Activated CD8-positive, alpha-beta memory T cell treated with anti-CD3 and anti-CD28 coated beads, Interleukin-2, amount 50 U/mL, for 4 hours (primary cell): ENCODE measurements around the gene EXOC4.
"Not testable (repeated sequence)": the region's sequence is repeated elsewhere in the genome, so short reads cannot be mapped to it uniquely, and the experiment has no call there.

Experiments used
- DNase-seq: peaks from one replicate; pipeline ENCODE4 v3.0.0-alpha.2; 2020

The EXOC4 gene

DNA sequence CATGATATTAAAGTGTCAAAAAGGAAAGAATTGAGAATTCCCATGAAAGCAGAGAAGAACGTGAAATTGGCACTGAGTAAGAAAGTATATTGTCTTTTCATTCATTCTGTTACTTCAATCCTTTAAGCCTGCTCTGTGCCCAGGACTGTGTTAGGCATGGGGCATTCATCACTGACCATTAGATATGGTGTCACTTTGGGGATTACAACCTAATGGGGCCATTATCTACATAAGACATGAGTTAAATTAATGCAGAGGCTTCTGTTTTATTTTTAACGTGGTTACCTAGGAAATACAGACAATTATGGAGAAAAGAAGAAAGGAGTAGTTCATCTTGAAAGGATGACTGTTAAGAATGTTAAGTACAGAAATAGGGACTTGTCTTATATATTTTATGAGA lies 710.8 kb downstream of the EXOC4 start:
- DNase-seq, result no peak

DNA sequence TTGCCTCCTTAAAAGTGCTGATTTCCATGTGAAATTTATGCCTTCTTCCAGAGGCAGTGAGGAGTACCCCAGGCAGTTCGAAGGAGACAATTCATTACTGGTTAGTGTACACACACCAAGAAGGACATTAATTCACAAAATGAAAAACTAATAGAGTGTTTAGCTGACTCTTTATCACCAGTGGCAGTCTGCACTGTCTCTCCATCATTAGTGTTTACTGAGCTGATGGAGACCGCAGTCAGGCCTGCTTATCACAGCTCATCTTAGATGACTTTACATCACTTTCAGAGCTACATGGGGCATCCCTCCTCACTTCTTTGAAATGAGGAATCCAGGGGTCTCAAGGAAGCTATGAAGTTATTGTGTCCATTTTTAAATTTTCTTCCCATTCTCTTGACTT lies 718.7 kb downstream of the EXOC4 start:
- DNase-seq, result no peak

DNA sequence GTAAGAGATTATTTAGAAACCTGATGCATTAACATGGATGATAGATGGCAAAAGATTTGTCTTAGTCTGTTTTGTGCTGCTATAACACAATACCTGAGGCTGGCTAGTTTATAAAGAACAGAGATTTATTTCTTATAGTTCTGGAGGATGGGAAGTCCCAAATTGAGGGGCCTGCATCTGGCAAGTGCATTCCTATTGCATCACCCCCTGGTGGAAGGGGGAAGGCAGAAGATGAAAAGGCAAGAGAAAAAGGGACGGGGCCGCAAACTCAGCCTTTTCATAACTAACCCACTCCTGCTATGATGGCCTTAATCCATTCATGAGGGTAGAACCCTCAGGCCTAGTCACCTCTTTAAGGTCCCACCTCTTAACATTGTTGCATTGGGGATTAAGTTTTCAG lies 720.8 kb downstream of the EXOC4 start:
- no peak for DNase-seq

DNA sequence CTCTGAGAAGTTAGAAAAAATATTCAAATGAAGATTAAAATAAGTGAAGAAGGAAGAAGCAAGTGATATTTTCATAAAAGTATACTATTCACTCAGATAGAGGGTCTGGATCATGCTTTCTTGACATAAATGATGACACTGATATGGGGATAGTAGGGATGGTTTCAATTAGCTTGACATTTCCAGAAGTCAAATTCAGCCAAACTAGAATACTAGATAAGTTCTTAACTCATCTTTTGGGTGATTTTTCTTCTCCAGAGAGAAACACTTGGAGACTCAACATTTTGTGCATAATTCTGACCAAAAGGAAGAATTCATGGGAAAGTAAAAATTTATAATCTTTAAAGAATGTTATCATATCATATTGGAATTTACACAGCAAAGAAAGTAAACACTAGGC lies 722.3 kb downstream of the EXOC4 start:
- no peak for DNase-seq

DNA sequence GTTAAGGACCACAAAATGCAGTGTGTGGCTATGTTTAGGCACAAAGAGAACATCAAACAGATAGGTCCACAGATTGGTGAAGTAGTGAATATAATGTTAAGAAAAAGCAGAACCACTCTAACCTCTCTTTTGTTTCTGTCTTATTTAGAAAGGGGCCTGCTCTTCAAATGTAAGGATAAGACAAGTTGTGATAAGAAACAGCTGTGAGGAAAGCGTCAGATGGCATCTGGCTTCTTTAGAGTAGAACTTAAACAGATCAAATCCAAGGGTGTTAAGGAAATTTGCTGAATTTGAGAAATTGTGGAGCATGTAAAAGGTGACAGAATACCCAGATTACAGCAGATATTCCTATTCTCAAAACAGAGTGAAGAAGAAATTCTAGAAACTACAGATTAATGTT lies 723.3 kb downstream of the EXOC4 start:
- DNase-seq, result no peak

DNA sequence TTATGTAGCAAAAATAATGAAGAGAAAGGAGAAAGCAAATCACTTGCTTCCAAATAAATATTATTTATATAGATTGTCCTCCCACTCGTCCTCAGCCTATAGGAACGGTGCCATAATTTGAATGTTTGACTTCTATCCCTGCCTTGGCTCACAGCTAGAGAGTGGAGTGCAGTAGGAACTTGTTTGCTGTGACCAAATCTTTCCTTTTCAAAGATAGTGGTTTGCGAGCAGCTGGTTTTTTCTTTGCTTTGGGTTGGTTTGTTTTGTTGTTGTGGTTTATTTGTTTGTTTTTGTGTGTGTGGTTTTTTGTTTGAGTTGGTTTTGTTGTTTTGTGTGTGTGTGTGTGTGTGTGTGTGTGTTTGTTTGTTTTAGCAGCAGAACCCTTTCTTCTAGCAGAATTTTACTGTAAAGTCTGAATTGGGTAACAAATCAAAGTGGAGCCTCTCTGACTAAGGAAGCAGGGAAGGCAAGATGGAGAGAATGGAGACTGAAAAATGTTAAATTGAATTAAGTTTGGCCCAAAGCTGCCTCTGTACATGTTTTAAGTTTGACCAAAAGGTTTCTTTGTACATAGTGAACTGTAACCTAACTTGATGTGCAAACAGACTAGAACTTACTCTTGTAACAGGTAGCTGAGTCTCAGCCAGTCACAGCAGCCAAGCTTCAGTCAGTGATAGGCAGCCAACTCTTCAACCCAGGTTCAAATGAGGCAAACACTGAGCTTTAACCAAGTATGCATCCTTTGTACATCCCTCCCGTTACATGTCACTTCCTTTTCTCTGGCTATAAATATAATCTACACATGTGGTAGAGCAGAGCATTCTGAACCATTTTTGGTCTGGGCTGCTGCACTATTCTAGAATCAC lies 724.8 kb downstream of the EXOC4 start:
- no peak for DNase-seq

DNA sequence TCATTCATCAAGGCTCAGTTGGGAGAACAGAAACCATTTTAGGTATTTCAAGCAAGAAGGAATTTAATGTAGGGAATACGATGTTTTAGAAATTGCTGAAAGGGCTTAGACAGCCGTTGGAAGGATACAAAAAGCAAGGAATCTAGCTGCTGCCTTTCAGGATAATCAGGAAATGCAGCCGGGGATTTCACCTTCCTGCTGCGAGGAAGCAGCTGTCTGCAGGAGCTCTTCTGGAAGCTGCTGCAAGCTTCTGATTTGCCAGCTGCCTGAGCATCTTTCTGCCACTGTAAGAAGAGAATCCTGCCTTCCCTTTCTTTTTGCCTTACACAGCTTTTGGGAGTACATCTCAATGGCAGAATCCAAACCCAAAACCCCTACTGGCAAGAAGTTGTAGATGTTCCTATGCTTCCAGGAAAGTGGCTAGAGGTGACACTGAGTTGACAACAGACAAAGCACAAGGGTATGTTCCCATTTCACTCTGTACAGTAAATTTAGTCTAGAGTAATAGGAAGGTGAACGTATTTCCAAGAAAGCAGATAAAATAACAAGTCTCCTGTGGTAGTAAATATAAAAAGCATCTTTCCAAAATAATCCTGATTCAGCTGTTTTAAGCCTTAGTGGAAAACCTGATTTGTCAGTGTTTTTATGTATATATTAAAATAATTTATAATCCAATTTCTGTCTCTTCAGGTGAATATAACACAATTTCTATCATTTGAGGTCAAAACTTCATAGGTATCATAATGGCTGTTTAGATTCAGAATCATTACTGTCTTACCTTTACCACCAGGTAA lies 725.8 kb downstream of the EXOC4 start:
- DNase-seq, result no peak

DNA sequence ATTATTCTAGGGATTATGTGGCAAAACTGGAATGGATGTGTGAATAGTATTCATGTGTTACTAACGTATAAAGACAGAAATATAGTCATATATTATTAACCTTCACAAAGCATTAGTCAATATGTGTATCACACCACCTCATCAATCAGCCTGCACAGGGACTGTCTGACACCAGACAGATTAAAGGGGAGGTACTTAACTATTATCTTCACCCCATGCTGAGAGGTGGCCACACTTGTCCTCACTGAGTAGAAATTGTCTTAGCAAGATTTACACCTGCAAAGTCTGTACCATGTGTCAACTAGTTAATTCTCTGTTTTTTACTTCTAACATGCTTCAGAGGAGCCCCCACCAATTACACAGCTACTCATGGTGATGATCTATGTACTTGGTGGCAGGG lies 727.9 kb downstream of the EXOC4 start:
- no peak for DNase-seq

DNA sequence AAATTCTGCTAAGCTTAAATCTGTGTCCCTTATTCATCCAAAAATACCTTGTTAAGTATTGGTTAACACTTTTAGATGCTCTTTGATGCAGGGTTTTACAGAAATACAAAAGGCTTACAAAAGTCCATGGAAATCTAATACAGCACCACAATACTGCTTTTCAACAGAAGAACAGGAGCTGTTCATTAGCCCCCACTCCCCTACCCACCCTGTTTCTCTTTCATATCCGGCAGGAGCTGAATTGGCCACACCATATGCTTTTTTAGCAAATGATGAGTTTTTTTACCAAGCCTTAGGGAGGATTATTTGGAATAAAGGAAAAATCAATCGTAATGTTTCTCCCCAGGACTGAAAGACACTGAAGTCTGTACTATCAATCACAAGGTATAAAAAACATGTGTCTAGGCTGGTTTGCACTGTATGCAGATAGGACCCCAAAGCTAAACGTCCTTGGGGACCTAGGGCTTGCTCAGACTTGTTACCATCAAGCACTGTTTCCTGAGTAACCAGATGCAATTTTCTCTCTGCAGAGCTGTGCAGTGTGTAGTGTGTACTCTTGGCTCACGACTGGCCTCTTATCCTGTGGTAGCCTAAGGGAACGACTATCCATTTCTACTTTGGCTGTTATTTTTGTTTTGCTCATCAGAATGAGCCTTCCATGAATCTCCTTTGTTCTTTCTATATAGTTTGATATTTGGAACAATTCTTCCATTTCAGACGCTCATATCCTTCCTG lies 731.0 kb downstream of the EXOC4 start:
- DNase-seq, result no peak

DNA sequence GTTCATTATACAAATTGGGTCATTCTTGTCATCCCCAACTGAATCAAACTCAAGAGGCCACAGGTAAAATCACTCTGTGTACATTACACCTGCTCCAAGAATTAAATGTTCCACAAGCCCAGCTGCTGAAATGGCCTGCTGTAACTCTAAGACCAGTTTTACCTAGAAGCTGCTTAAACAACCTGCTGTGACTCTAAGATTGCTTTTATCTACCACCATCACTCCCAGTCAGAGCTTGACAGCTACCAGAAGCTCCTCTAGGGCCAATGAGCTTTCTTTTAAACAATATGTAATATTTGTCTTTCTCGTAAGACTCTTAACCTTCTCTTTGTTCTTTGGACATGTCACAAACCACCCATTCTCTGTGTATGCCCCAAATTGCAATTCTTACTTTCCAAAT lies 732.4 kb downstream of the EXOC4 start:
- DNase-seq, result no peak

DNA sequence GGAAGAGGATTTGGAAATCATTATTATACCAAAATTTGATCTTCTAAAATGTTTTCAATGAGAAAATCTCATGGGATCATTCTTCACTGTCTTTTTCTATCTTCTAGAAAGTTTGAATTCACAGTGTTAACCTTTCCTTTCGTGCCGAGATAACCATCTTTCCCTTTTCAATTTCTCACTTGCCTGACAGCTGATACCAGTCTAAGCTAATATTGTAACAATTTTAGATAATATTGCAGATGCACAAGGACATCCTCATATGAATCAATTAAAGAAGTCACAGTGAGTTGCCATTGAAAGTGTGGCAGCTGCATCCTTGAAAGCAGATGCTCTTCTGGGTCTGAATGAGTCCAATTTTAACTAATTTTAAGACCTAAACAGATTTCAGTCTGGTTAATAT lies 734.7 kb downstream of the EXOC4 start:
- DNase-seq, result no peak

DNA sequence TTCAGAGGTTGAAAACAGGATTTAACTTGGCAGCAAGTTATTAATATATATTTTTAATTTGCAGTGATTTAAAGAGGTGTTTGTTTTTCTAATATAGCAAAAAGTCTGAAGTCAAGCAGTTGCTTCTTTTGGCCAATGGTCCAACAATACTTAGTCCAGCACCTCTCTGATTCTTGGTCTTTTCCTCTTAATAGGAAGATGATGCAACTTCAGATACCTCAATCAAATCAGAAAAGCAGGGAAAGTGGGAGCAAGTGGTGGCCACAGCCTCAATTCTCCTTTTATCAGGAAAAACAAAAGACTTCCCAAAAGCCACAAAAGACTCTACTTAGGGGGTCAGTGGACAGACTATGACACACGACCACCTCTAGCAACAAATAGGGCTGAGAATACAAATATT lies 740.7 kb downstream of the EXOC4 start:
- DNase-seq, result no peak

DNA sequence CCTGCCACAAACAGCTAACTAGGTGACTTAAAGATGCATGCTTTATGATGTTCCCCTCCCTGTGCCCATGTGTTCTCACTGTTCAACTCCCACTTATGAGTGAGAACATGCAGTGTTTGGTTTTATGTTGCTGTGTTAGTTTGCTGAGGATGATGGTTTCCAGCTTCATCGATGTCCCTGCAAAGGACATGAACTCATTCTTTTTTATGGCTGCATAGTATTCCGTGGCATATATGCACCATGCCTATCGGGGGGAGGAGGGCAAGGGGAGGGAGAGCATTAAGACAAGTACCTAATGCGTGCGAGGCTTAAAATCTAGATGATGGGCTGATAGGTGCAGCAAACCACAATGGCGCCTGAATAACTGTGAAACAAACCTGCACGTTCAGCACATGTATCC lies 741.2 kb downstream of the EXOC4 start:
- DNase-seq, result not testable (repeated sequence)

DNA sequence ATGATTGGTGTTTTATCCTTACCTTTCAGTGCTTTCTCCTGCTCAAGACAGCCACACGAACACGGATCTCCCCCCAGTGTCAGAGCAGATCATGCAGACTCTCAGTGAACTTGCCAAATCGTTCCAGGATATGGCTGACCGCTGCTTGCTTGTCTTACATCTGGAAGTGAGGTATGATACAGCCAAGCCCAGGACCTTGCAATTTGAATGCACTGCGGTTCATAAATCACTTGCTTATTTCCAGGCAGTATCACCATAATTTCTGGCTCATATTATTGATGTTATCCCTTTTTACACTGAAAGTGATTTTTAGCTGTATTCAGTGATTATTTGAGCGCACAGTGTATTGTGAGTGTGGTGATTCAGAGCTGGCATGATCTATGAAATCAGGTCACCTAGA lies 744.6 kb downstream of the EXOC4 start:
- DNase-seq, result no peak

DNA sequence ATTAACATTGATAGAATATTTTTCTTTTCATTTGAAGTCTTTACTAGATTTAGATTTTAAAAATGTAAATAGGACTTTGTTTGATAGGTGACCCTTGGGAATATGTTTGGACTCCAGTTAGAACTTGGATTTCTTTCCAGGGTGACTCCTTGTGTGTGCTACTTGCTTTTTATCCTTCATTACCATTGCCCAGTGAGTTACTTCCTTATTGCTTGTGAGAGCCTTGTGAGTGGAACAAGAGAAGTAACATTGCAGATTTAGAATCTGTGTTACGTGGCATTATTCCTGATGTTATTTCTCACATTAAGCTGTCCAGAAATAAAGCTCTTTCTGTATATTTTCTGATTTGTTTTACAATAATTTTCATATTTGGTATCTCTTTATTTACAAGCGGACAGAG lies 746.3 kb downstream of the EXOC4 start:
- DNase-seq, result no peak

DNA sequence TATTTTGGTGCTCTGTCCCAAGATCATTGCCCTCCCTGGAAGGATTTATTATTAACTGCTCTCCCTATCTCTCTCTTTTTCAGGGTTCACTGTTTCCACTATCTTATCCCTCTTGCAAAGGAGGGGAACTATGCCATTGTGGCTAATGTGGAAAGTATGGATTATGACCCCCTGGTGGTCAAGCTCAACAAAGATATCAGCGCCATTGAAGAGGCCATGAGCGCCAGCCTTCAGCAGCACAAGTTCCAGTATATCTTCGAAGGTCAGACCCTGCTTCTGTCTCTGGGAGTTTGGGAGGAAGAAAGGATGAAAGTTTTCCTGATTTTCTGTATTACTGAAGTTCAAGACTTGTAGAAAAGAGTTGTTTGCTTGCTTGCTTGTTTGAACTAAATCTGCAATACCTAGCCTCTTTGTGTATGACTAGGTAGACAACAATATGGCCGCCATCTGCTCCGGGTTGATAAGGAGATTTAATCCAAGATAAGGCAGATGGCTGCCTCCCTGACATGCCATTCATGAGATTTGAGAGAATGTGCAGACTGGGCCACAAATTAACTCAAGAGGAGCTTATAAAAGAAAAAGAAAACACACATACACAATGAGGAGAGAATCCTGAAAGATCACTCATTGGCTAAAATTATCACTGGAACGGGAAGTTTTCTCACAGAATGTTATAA lies 752.1 kb downstream of the EXOC4 start:
- no peak for DNase-seq

DNA sequence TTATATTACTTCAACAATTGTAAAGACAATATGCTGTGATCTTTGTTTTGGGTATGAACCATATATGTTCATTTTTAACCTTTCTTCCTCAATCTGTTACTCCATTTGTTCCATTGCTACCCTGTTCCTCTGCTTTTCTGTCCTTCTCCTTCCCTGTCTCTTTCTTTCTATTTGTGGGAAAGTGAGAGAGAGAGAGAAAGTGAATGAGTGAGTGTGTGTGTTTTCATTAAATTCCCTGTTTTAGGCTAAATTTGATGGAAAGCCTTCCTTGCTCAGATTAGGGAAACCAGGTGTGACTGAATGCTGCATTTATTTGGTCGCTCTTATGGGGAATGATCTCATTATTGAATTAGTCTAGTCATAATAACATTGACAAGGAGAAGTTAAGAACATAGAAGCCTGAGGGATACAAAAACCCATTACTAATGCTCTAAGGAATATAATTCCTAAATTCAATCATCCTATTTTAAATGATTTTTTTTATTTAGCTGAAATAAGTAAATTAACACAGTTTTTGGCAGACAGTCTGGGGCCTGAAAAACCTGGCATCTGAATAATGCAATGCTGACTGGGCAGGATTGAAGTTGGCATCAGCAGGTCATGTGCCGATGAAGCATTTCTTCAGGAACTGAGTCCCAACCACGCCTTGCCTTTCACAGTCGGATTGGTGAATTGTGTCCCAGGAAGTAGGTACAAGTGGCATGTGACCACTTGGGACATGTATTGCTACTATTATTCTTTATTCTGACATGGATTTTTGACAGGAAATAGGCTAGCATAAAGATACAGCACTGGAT lies 756.6 kb downstream of the EXOC4 start:
- no peak for DNase-seq

DNA sequence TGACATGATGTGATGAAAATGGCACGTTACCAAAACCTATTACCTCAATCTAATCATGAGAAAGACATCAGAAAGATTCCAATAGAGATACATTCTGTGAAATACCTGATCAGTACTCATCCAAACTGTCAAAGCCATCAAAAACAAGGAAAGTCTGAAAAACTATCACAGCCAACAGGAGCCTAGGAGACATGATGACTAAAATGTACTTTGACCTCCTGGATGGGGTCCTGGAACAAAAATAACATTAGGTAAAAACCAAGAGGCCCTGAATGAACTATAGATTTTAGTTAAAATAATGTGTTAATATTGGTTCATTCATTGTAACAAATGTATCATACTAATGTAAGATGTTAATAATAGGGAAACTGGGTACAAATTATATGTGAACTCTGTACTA lies 760.4 kb downstream of the EXOC4 start:
- no peak for DNase-seq

DNA sequence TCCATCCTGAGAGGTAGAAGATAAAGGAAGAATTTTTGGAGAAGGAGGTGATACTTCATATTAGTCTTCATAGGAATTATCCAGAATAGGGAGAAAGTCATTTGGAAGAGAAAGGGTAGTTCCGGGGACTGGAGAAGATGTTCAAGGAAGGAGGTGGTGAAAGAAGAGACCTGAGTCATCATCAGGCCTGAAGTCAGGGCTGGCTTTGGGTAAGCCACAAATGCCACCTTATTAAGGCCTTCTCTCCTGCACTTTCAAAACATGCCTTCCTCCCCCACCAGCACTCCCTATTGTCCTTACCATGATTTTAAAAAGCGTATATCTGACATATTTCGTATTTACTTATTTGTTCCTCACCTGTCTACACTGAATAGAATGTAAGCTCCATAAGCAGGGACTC lies 762.1 kb downstream of the EXOC4 start:
- no peak for DNase-seq

DNA sequence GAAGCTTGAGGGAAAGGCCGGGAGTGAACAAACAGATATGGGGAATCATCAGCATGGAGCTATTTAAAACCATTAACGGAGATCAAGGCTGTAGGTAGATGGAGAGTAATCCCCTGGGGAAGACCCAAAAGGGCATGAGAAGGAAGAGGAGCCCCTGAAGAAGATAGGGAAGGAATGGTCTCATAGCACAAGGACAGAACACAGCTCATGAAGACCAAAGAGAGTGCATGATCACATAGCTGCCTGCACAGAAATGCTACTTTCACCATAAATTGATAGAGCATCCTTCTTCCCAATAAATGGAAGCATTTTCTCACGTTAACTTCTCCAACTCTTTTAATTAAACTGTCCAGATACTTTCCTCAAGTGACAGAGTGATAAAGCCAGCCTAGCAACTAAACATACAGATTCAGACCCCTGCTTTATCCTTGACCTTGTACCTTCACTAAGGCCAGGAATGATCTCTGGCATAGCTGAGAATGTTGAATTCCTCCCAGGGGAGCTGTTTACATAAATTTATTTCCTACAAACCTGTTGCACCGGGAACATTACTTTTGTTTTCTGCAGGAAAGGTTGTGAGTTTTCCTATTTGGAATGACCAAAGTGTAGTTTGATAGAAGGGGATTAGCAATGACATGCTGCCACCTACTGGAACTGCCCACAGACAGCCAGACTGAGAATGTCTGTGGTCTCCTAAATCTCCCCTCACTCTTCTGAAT lies 763.5 kb downstream of the EXOC4 start:
- no peak for DNase-seq

DNA sequence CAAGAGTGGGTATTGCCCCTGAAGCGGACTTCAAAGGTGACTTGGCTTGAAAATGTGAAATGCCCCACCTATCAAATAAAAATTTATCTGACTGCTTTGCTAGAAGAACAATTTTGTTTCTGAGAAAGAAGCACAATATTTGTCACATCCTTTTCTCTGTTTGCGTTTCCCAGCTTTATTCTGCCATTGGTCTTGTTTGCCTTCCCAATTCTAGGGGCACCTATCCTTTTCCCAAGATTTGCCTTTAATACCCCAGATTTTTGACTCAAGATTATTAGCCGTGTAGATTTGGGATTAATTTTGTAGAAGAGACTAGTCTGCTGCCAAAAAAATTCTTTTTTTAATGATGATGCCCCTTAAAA lies 764.0 kb downstream of the EXOC4 start:
- DNase-seq, result no peak

DNA sequence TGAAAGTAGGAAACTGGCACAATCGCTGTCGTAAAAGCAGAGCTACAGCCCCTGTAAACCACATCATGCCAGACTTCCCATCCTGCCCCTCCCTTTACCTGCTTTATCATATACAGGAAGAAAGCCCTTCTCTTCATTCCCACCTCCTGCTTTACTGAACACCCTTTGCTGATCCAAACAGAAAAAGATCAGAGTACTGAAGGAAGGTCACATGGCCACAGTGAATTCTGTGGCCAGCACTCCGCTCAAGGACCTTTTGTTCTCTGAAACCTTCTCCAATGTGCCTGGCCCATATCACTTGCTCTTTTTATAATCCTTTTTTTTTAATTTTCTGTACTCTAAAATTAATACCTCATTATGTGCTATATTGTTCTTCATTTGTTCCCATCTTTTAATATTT lies 765.4 kb downstream of the EXOC4 start:
- DNase-seq, result no peak
